ENCODE results near the gene PAWR.

Gene PAWR

GRCh38 chr12:79652521-79652920, 38.2 kb downstream of the PAWR start:
- POLR2A ChIA-PET: no interaction called here
- CTCF ChIA-PET: interaction anchor here (1.0 kb wide), 1 partner anchor 104 kb away, joined by 3 read pairs; no protein-coding TSS in a partner anchor

More at GRCh38 chr12:79652521-79652920, 38.2 kb downstream of the PAWR start:
- Histone ChIP-seq H3K9me3 (ENCODE audit: control insufficient read depth, insufficient read depth, low read depth, low read length) (no peaks in the 10 kb centered on the region), H3K4me3 (ENCODE audit: low read depth, low read length) (no peak overlapping the region), H3K27ac (ENCODE audit: extremely low read depth, low read depth, low read length) (no peak overlapping the region), H3K4me1 (ENCODE audit: control insufficient read depth, insufficient read depth, low read length) (no peaks in the 10 kb centered on the region), H3K36me3 (ENCODE audit: control insufficient read depth in 2 of 2, insufficient read depth in 1 of 2, low read length in 2 of 2) (no peaks in the 10 kb centered on the region; a peak in 1 of 3 replicates)
- TF ChIP-seq GLI2 (tag by site-specific recombination; IDR thresholded peaks at IDR 0.05; ENCODE audit: borderline replicate concordance, low read depth): no peak
- TF ChIP-seq SETDB1 (IDR thresholded peaks at IDR 0.05; ENCODE audit: insufficient read length, low read length): no peak
- no peak for TF ChIP-seq TSHZ1 (tag by site-specific recombination; IDR thresholded peaks at IDR 0.05; ENCODE audit: borderline replicate concordance)
- TF ChIP-seq ZNF362 (tag by site-specific recombination; IDR thresholded peaks at IDR 0.05): no peak
- no peak for TF ChIP-seq ZBTB10 (tag by site-specific recombination; IDR thresholded peaks at IDR 0.05)
- TF ChIP-seq ZNF138 (tag by site-specific recombination; IDR thresholded peaks at IDR 0.05; ENCODE audit: borderline replicate concordance): no peak
- no peak for TF ChIP-seq ZNF571 (tag by site-specific recombination; IDR thresholded peaks at IDR 0.05)
- TF ChIP-seq ZNF157 (tag by site-specific recombination; IDR thresholded peaks at IDR 0.05): no peak
- TF ChIP-seq GLIS1 (tag by site-specific recombination; IDR thresholded peaks at IDR 0.05): no peak
- no peak for TF ChIP-seq ZNF19 (tag by site-specific recombination; IDR thresholded peaks at IDR 0.05; ENCODE audit: low read depth)
- no peak for TF ChIP-seq PRDM10 (tag by site-specific recombination; IDR thresholded peaks at IDR 0.05)
- no peak for TF ChIP-seq ZNF645 (tag by site-specific recombination; IDR thresholded peaks at IDR 0.05)
